ENCODE results near the gene CCL1.

- TF ChIP-seq, protein P1, sequence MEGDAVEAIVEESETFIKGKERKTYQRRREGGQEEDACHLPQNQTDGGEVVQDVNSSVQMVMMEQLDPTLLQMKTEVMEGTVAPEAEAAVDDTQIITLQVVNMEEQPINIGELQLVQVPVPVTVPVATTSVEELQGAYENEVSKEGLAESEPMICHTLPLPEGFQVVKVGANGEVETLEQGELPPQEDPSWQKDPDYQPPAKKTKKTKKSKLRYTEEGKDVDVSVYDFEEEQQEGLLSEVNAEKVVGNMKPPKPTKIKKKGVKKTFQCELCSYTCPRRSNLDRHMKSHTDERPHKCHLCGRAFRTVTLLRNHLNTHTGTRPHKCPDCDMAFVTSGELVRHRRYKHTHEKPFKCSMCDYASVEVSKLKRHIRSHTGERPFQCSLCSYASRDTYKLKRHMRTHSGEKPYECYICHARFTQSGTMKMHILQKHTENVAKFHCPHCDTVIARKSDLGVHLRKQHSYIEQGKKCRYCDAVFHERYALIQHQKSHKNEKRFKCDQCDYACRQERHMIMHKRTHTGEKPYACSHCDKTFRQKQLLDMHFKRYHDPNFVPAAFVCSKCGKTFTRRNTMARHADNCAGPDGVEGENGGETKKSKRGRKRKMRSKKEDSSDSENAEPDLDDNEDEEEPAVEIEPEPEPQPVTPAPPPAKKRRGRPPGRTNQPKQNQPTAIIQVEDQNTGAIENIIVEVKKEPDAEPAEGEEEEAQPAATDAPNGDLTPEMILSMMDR (IDR thresholded peaks at IDR 0.05): no peak
- no peak for TF ChIP-seq POLR2AphosphoS5 (IDR thresholded peaks at IDR 0.05; ENCODE audit: insufficient read depth in 1 of 2, low read depth in 1 of 2)
Measured at GRCh38 chr17:34370997-34371395, 8.0 kb upstream of the CCL1 start.
